Stimulated activated CD8-positive, alpha-beta memory T cell treated with anti-CD3 and anti-CD28 coated beads, Interleukin-4, amount 100 ng/mL, for 4 hours (primary cell): ENCODE data around the gene KIAA1549.

ENCODE experiments used
- DNase-seq, 2 donors: peaks; one replicate each; pipeline ENCODE4 v3.0.0-alpha.2; 2020; ENCODE audit warnings: low read depth in 2 of 2, low spot score in 1 of 2

Gene KIAA1549

DNA sequence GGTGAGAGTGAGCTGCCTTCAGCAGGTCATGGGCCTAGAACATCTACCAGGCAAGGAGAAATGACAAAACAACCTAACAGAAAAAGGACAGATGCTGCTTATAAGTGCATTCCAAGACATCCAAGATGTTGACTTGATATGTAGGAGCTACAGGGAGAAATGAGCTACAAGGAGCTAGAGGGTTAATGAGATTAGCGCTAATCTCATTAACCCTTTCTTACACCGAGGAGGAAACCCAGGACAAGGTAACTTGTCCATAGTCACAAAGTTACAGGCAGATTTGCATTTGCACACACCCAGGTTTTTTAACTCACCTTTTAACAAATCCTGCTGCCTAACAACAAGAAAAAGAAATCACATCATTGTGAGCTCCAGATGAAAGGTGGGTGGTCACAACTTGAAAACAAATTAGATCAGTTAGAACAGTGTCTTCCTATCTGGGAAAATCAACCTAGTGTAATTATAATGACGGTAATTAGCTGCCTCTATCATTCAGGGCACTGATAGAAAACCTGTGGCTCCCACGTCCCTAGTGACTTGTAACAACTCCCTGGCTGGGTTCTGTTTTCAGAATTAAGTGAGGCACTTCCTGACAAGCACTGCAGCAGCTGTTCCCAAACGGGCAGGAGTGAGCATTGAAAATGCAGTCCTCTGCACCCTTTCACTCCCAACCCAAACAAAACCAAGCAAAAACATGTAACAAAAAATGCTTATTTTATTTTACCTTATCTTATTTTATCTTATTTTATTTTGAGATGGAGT, 5.7 kb downstream of the KIAA1549 start:
- no peak for DNase-seq

DNA sequence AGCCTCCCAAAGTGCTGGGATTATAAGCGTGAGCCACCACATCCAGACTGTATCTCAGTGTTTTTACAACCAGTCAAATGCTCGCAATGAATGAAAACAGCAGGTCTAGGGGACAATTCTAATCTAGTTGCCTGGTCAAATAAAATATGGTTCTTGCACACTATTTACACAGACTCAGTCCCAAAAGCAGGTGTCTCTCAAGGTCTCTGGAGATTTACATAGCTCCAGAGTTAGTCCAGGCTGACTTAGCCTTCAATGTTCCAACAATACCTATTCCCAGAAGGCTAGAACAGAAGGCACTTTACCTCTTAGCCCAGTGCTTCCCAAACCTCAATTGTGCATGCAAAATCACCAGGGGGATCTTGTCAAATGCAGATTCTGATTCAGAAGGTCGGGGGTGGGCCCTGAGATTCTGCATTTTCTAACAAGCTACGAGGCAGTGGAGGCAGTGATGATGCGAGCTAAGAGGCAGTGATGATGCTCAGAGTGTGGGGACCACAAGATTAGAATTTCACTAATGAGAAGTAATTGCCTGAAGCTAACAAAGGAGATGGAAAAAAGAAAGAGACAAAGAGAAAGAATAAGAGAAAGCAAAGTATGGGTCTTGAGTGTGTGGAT, 6.4 kb downstream of the KIAA1549 start:
- DNase-seq = no peak

DNA sequence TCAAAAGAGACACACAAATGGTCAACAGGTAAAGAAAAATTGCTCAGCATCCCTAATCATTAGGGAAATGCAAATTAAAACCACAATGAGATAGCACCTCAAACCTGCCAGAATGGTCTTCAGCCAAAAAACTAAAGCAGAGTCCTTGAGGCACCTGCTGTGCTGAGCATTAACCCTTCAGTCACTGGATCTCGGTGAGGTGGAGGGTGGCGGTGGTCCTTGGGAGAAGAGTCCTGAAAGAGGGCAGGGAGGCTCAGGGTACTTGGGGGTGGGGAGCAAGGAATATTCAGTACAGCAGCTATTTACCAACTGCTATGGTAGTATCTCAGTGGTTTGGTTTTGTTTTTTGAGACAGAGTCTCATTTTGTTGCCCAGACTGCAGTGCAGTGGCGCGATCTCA, 7.1 kb downstream of the KIAA1549 start:
- DNase-seq = no peak

DNA sequence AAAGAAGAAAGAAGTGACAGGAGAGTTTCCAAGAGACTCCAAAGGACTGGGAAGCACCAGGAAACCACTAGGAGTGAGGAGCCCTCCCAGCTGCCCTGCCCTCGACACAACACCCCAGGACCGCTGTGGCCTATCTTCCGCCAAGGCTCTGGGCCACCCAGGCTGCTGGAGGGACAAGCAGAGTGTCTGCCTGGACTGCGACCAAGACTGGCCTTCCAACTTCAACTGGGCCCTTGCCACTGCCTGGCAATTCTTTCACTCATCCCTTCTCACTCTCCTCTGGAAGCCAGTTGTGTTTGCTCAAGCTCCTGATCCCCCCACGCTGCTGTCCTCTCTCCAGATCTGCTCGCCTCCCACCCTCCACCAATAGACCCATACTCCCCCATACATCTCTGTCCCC, 10.2 kb downstream of the KIAA1549 start:
- DNase-seq = no peak

DNA sequence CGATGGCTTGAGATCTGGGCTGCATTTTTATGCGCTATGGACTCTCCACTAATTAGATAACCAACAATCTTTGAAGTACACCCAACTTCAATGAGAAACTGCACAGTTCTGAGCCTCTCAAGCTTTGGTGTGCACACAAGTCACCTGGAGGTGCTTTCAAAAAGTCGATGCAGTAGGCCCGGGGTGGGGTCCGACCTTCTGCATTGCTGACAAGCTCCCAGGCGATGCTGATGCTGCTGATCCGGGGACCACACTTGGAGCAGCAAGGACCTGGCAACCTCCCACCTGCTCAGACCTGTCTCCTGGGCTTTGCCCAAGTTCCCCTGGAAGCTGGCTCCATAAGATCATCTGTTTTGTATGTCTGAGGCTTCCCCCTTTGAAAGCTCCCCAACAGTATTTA, 10.7 kb downstream of the KIAA1549 start:
- no peak for DNase-seq

DNA sequence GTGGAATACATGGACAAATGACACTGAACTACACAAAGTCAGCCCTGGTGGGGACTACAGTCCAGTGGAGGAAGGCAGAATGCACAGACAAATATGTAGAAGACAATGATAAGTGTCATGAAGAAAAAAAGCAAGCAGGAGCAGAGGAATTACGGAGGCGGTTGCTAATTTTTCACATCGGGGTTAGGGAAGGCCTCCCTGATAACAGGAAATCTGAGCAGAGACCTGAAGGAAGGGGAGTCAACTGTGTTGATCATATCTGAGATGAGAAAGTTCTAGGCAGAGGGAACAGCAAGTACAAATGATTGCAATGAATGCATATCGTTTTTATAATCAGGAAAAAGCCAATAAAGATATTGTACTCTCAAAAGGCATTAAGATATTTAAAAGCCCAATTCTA, 14.0 kb downstream of the KIAA1549 start:
- DNase-seq = no peak

DNA sequence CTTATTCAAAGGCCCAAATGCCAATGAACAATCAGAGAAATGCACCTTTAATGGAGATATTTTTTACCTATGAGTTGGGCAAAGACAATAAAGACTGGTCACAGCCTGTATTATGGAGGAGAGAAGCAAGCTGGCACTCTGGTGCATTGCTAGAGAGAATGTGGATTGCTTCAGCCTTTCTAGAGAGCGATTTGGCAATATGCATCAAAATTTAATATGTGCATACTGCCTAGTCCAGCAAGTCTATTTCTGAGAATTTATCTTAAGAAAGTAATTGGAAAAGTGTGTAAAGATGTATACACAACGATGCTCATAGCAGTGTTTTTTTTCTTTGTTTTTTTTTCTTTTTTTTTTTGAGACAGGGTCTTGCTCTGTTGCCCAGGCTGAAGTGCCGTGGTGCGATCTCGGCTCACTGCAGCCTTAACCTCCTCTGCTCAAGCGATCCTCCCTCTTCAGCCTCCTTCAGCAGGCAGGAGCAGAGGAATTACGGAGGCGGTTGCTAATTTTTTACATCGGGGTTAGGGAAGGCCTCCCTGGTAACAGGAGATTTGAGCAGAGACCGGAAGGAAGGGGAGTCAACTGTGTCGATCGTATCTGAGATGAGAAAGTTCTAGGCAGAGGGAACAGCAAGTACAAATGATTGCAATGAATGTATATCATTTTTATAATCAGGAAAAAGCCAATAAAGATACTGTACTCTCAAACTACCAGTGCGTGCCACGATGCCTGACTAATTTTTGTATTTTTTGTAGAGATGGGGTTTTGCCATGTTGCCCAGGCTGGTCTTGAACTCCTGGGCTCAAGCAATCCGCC, 16.4 kb downstream of the KIAA1549 start:
- no peak for DNase-seq

DNA sequence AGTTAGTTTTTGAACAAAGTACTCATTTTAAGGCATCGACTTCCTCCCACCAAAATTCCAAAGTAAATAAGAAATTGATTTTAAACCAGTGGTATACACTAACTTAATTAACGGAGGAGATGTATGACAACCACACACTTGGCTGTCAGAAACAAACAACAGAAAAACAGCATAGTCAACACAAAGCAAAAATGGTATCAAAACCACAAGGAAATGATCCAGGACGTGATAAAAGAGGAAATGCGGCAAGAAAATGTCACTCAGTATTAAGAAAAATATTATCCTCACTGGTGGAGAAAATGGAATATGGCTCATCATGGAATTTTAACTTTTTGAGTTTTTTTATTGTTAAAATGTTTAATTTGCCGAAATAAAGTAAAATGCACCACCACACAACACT, 17.5 kb downstream of the KIAA1549 start:
- no peak for DNase-seq

DNA sequence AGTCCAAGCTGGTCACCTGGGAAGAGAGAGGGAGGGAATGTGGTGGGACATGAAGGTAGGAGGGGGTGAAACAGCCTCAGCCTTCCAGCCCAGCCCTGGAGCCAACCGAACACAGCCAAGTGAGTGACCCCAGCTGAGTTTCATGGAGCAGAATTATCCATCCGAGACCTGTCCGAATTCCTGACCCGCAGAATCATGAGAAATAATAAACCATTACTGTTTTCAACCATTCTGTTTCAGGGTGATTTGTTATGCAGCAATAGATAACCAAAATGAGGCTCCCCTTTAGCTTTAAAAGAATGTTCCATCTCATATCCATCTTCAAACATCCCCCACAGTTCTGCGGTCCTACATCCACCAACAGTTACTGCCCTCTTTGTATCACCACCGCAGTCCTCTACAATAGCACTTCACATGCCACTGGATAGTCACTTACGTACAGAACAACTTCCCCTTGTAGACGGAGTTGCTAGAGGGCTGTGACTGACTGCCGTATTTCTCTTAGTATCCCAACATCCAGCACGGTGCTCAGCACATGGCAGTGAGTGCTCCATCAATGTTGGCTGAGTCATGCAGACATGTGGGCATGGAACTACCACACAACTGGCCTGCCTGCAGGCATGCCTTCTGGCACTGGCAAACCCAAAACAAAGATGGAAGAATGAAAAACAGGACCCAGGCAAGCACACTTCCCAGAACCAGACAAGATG, 18.5 kb downstream of the KIAA1549 start:
- no peak for DNase-seq

DNA sequence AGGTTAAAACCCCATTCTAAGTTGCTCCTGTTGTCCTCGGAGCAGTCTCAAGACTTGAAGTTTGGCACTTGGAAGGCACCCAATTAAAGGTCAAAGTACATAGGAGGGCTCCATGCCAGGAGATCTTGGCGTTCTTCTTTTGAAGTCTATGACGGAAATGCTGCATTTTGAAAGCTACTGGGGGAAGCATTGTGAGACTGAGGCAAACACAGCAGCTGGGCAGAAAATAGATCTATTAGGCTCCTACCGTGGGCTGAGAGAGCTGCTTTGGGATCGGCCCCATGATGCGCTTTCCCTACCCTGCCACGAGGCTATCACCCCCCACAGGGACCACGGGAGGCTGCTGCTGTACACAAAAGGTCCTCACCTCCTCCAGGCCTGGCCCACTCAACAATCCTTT, 20.0 kb downstream of the KIAA1549 start:
- no peak for DNase-seq

DNA sequence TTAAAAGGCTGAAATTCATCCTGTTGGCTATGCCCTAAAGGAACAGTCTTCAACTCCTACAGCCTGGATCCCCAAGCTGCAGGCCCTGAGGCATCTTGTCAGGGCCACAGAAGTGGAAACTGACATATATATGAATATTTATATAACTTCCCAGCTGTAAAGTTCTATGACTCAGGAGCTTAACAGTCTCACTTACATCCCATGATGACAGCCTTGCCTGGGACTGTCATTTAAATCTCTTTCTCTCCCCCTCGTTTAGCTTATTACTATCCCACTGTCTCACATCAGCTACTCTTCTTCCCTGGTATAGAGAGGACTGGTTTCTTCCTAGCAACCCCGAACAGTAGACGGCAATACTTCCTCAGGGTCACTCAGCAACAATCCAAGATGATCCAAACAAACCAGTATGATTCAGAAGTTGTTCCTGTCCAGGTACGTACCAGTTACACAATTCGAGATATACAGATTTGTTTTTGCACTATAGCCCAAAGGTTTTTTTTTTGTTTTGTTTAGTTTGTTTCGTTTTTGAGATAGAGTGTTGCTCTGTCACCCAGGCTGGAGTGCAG, 22.7 kb downstream of the KIAA1549 start:
- DNase-seq = no peak

DNA sequence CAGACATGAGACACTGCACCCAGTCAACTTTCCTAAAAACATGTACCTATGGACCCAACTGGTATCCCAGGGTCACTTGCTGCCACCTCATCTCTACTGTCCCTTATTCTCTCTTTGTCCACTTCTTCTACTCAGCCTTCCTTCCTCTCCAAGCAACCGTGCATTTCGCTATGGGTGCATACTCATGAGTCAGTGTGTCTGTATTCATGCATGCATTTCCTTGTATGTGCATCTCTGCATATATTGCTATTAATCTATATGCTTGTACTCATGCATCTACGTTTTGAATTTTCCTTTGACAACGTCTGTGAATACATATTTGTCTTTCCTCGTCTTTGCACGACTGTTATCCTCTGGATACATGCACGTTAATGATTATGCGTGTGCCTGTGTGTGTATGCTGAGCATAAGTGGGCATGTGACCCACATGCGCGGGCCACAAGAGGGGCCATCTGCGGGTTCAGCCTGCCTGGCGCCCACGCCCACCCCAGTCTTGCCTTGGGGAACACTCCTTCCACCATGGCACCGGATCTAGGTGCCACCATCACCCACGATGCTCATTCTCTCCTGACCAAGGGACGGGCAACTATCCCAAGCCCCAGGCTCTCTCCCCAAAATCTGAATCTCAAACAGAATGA, 23.3 kb downstream of the KIAA1549 start:
- DNase-seq = no peak

DNA sequence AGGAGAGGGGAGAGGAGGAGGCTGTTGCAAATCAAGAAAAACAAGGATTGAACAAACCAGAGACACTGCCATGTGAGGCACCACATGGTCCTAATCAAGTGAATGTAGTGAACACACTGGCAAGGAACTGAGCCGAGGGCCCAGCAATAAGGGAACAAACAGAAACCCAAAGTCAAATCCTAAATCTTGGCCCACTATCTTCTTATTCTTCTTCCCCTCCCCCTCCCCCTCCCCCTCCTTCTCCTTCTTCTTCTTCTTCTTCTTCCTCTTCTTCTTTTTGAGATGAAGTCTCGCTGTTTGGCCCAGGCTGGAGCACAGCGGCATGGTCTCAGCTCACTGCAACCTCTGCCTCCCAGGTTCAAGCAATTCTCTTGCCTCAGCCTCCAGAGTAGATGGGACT, 24.0 kb downstream of the KIAA1549 start:
- no peak for DNase-seq

DNA sequence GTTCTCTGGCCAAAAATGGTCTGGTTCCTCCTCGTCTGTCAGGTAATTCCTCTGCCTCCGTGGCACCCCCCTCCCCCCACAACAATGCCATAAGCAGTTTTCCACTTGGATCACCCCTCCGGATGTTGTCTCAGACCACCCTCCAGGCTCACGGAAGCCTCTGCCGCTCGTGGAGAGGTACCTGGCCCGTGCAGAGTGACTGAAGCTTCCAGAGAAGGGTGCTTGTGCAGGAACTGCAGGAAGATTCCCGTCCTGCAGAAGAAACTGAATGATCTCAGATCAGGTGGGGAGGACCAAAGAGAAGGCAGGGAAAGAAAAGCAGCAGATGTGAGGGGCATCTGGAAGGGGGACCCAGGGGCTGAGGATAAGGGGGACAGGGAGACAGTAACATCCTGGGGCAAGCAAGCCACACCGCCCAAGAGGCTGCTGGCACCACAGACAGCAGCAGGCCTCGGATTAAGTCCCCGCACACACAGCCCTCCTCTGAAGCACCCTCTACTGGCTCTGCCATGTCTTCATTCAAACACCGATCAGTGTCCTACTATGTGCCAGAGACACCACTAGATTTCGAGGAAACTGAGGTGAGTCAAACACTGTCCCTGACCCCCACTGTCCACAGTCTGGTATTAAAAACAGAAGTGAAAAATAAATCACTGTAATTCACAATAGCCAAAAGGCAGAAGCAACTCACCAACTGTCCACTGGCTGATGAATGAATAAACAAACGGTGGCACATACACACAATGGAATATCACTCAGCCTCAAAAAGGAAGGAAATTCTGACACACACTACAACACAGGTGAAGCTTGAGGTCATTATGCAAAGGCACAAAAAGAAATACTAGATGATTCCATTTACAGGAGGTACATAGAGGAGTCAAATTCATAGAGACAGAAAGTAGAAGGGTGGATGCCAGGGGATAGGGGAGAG, 26.4 kb downstream of the KIAA1549 start:
- no peak for DNase-seq

DNA sequence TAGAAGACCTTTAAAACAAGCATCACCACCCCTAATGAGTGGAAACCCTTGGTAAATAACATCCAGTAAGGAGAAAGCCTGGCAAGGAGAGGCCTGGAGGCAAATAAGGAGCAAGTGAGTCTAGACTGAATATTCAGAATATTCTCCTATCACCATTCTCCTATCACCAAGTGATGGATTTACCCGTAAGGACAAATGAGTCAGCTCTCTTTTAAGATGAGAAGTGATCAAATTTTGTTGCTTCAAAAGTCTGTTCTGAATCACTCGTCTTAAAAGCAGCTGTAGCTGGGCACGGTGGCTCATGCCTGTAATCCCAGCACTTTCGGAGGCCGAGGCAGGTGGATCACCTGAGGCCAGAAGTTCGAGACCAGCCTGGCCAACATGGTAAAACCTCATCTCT, 28.4 kb downstream of the KIAA1549 start:
- no peak for DNase-seq

DNA sequence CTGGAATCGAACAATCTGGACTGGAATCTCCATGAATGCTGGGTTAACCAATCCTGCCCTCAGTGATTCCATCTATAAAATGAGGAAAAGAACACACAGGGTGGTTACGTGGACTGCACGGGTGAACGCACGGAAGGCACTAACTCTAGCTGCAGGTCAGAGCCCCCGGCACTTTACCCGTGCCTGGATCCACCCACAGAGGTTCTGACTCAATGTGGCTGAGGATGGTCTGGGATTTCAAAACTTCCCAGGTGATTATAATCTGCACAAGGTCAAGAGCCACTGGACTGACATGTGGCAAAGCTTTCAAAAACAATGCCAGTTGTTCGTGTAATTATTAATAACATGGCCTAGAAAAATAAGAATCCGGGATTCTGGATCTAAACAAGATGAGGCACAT, 29.2 kb downstream of the KIAA1549 start:
- DNase-seq = no peak

DNA sequence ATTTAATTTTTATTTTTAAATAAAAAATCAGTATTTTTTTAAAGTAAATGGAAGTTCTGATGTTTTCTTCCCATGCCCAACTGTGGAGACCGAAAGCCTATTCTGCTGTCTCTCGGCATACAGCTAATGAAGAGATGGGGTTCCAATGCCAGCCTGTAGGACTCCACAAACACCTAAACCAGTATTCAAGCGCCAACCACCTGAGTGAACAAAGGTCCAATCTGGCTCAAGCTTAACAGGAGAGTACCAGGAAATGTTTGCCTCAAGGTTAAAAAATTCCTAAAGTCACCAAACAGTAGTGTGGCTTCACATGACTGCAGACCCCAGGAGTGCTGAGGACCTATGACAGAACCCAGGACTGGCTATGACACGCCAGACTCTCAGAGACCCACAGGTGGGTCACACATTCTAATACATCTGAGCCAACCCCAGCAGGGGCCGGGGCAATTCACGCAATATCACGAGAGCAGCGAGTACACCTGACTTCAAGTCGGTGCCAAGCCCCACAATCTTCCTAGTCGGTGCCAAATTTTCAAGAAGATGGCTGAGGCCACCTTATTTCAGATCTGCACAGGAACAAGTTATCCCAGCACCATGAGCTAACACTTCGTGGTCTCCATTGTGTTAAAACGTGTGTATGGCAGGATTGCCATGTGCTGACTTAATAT, 31.6 kb downstream of the KIAA1549 start:
- DNase-seq = no peak

DNA sequence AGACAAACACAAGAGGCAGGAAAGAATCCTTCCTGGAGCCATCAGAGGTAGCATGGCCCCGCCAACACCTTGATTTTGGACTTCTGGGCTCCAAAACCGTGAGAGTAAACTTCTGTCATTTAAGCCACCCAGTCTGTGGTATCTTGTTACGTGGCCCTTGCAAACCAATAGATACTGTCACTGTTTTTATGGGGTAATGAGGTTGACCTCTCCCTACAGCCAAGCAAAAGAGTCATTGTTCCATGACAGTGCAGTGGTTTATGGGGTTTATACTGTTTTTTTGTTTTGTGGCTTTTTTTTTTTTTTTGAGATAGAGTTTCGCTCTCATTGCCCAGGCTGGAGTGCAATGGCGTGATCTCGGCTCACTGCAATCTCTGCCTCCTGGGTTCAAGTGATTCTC, 32.8 kb downstream of the KIAA1549 start:
- no peak for DNase-seq

DNA sequence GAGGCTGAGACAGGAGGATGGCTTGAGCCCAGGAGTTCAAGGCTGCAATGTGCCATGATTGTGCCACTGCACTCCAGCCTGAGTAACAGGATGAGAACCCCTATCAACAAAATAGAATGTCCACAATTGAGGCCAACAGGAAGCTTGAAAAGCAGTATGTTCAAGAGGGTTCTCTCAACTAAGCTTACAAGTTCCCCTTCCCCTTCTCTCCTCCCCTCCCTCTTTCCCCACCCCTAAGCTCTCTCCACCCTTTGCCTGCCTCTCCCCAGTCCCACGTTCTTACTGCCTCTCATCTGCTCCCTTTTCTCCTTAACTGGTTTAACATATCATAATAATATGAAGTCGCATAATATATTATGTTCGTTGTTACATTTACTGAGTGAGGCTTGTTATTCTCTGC, 35.4 kb downstream of the KIAA1549 start:
- no peak for DNase-seq
